Progenitor cell of endocrine pancreas (in vitro differentiated cells): ENCODE data around the gene LEF1. TPM values are rescaled to one million over a fixed set of nuclear protein-coding genes. Genes with fewer than 3 reads are reported as not detected.

Source experiments
- DNase-seq: peaks from one replicate; pipeline ENCODE4 v3.0.0; 2021; ENCODE audit warnings: low spot score; ENCODE audit not compliant: unreplicated experiment
- H3K27ac Mint-ChIP-seq: 2 replicates; pipeline ENCODE4 v1.8.0; 2021; ENCODE audit warnings: mild to moderate bottlenecking, moderate library complexity, mixed read lengths
- H3K27me3 Mint-ChIP-seq: 2 replicates; pipeline ENCODE4 v1.8.0; 2021; ENCODE audit warnings: mixed read lengths
- H3K36me3 Mint-ChIP-seq: 2 replicates; pipeline ENCODE4 v1.8.0; 2022; ENCODE audit warnings: mixed read lengths; ENCODE audit not compliant: insufficient read depth
- H3K4me1 Mint-ChIP-seq: 2 replicates; pipeline ENCODE4 v1.8.0; 2021; ENCODE audit warnings: low read depth, mixed read lengths
- H3K4me3 Mint-ChIP-seq: 2 replicates; pipeline ENCODE4 v1.8.0; 2021; ENCODE audit warnings: low read depth, mild to moderate bottlenecking, moderate library complexity, mixed read lengths
- H3K9me3 Mint-ChIP-seq: 2 replicates; pipeline ENCODE4 v1.8.0; 2021; ENCODE audit warnings: low read depth, mixed read lengths
- CTCF ChIP-seq: fragments of 200-600 bp; sonication (generic); IDR thresholded peaks from one replicate; pipeline ENCODE4 v1.5.0; 2021; ENCODE audit warnings: antibody characterized with exemption, mild to moderate bottlenecking; ENCODE audit not compliant: unreplicated experiment
- total RNA-seq: library from RNA; stranded (reverse); gene quantifications from 2 replicates; pipeline ENCODE4 v1.2.1, GENCODE V29; 2021

The LEF1 gene
- total RNA-seq, 1 donor from 2014 or later = 2.1 TPM

- no peak for TF ChIP-seq CTCF
- no peak for DNase-seq
- Mint-ChIP-seq H3K36me3 (peaks cover 18% of the 10 kb centered on the region), H3K4me1 (peaks cover 21% of the 10 kb centered on the region), H3K9me3 (peaks cover 5% of the 10 kb centered on the region), H3K4me3 (no peak overlapping the region), H3K27me3 (no peaks in the 10 kb centered on the region), H3K27ac (no peak overlapping the region)
These were observed 170.9 kb downstream of the LEF1 start for GRCh38 chr4:107997794-107998193.

Other genes starting within 250 kb of the LEF1 start
- gene CYP2U1, start 237.4 kb downstream of the LEF1 start, total RNA-seq = 5.2 and 6.1 TPM in 2 replicates
- gene HADH, start 179.0 kb downstream of the LEF1 start, total RNA-seq = 44.1 TPM in 2 replicates